Lung (tissue), 12 donors: ENCODE results near the gene POC1B. TPM values are rescaled to one million over a fixed set of nuclear protein-coding genes. Genes with fewer than 3 reads are reported as not detected.

Source experiments
- ATAC-seq: fragments of 200-7000 bp; cut with Tn5 transposase; one replicate; pipeline ENCODE4 v1.9.1; 2020; ENCODE audit warnings: moderate number of reproducible peaks; ENCODE audit not compliant: insufficient read depth, low FRiP score
- DNase-seq, 3 donors: peaks; one replicate each; pipeline ENCODE4 v3.0.0-alpha.2; 2013 to 2017
- H3K27ac ChIP-seq, 2 donors: one replicate each; pipeline ENCODE4 v1.5.1; 2013; ENCODE audit warnings: mild to moderate bottlenecking in 2 of 2, moderate library complexity in 2 of 2, control low read depth in 1 of 2, inconsistent platforms in 1 of 2, low read depth in 1 of 2, low read length in 1 of 2
- H3K27me3 ChIP-seq, 3 donors: one replicate each; pipeline ENCODE4 v1.5.1; 2013; ENCODE audit warnings: low read length in 2 of 3; ENCODE audit not compliant: control insufficient read depth in 3 of 3, insufficient read depth in 3 of 3
- H3K36me3 ChIP-seq, 4 donors: one replicate each; pipeline ENCODE4 v1.5.1; 2013; ENCODE audit warnings: low read length in 4 of 4, mild to moderate bottlenecking in 1 of 4, moderate library complexity in 1 of 4; ENCODE audit not compliant: control insufficient read depth in 4 of 4, insufficient read depth in 4 of 4
- H3K4me1 ChIP-seq, 5 donors: one replicate each; pipeline ENCODE4 v1.5.1; 2013; ENCODE audit warnings: low read length in 5 of 5, mild to moderate bottlenecking in 2 of 5, moderate library complexity in 1 of 5; ENCODE audit not compliant: control insufficient read depth in 5 of 5, insufficient read depth in 5 of 5
- H3K4me3 ChIP-seq: one replicate; pipeline ENCODE4 v1.5.1; 2013; ENCODE audit warnings: mild to moderate bottlenecking, control low read depth, moderate library complexity
- H3K9ac ChIP-seq, 2 donors: one replicate each; pipeline ENCODE4 v1.5.1; 2013; ENCODE audit warnings: low read length in 2 of 2, control low read depth in 1 of 2; ENCODE audit not compliant: insufficient read depth in 1 of 2
- H3K9me3 ChIP-seq, 4 donors: one replicate each; pipeline ENCODE4 v1.5.1; 2013; ENCODE audit warnings: low read length in 3 of 4, mild to moderate bottlenecking in 1 of 4, moderate library complexity in 1 of 4; ENCODE audit not compliant: control insufficient read depth in 4 of 4, insufficient read depth in 3 of 4
- WGBS, 2 donors: extraction: QIAGEN DNeasy Blood & Tissue Kit; methylation state at CpG; one replicate each; pipeline ENCODE4 v1.1.7; 2013; 5-methylcytosine and 5-hydroxymethylcytosine counted together
- polyA plus RNA-seq, 2 donors: library from polyadenylated mRNA; stranded (reverse); fragments of 200-250 nt; gene quantifications; one replicate each; pipeline ENCODE4 v1.2.1, GENCODE V29; 2013
- total RNA-seq, 2 donors: library from RNA; depleted of rRNA in 1 of 2; stranded (reverse); fragments of >200 nt in 1 of 2; gene quantifications; one replicate each; pipeline ENCODE4 v1.2.1, GENCODE V29; 2014 to 2021
- TF ChIP-seq, protein P1 (sequence below): IDR thresholded peaks from 2 replicates; pipeline ENCODE4 v1.5.1; 2012; ENCODE audit warnings: mild to moderate bottlenecking; ENCODE audit errors: control extremely low read depth, extremely low read depth
- donor health status: control.
- donor health status: control.
- donor health status: Bipolar disorder and iron deficiency.
- donor health status: healthy.
- donor health status: DM: yes; HTN: yes; CAD: no.

The POC1B gene
- total and polyA plus RNA-seq, 4 donors = 6.9 to 32.6 (median 10.9) TPM

GRCh38 chr12:89448951-89449371 lies 76.9 kb downstream of the POC1B start:
- Histone ChIP-seq H3K4me3 (no peak overlapping the region), H3K9ac (no peak overlapping the region), H3K36me3 (no peaks in the 10 kb centered on the region), H3K9me3 (no peaks in the 10 kb centered on the region), H3K27ac (no peak overlapping the region), H3K4me1 (peaks cover 3 to 37% (median 10%) of the 10 kb centered on the region in 5 donors), H3K27me3 (no peaks in the 10 kb centered on the region)
- no peak for DNase-seq
- 74 to 90% methylated on average over 2 of the region's 2 CpGs for WGBS, 2 donors
- no peak for ATAC-seq
- TF ChIP-seq, protein P1, sequence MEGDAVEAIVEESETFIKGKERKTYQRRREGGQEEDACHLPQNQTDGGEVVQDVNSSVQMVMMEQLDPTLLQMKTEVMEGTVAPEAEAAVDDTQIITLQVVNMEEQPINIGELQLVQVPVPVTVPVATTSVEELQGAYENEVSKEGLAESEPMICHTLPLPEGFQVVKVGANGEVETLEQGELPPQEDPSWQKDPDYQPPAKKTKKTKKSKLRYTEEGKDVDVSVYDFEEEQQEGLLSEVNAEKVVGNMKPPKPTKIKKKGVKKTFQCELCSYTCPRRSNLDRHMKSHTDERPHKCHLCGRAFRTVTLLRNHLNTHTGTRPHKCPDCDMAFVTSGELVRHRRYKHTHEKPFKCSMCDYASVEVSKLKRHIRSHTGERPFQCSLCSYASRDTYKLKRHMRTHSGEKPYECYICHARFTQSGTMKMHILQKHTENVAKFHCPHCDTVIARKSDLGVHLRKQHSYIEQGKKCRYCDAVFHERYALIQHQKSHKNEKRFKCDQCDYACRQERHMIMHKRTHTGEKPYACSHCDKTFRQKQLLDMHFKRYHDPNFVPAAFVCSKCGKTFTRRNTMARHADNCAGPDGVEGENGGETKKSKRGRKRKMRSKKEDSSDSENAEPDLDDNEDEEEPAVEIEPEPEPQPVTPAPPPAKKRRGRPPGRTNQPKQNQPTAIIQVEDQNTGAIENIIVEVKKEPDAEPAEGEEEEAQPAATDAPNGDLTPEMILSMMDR = no peak

DNA sequence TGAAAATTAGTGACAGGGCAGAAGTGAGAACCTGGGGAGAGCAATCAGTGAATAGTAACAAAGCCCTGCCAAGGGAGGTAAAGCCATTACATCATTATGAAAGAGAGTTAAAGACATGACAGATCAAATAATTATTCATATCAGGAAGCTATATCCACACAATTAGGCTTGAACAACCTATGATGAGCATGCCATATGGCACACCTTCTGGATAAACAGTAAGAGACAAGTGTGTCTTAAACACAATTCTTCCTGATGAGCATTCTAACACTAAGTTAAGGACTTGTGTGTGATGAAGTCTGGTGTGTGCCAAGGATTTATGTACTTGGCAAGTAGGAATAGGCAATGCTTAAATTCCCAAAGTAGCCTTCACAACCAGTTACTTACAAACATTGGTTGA lies 77.3 kb downstream of the POC1B start:
- ATAC-seq (no peak), DNase-seq (no peak)
- H3K27ac ChIP-seq = no peak overlapping the region
- H3K36me3 ChIP-seq = no peaks in the 10 kb centered on the region
- TF ChIP-seq, protein P1 = no peak
- no peak overlapping the region for H3K4me3 ChIP-seq
- no peaks in the 10 kb centered on the region for H3K27me3 ChIP-seq
- peaks cover 3 to 33% (median 8%) of the 10 kb centered on the region in 5 donors for H3K4me1 ChIP-seq
- no peak overlapping the region for H3K9ac ChIP-seq
- H3K9me3 ChIP-seq = no peaks in the 10 kb centered on the region

- TF ChIP-seq, protein P1 = no peak
- Histone ChIP-seq H3K27me3 (no peaks in the 10 kb centered on the region), H3K27ac (no peak overlapping the region), H3K9me3 (no peaks in the 10 kb centered on the region), H3K4me3 (no peak overlapping the region), H3K9ac (no peak overlapping the region), H3K36me3 (peaks cover 0 to 3% (median 0%) of the 10 kb centered on the region in 4 donors), H3K4me1 (no peaks in the 10 kb centered on the region)
- ATAC-seq = no peak
- DNase-seq = no peak
- WGBS, 2 donors = 74 to 81% methylated on average over 4 of the region's 4 CpGs
Measured at GRCh38 chr12:89439941-89440340, 85.9 kb downstream of the POC1B start.

- WGBS, 2 donors = 39 to 75% methylated on average over 4 of the region's 4 CpGs
- TF ChIP-seq, protein P1 = no peak
Measured at GRCh38 chr12:89437231-89437630, 88.6 kb downstream of the POC1B start.

More at GRCh38 chr12:89437231-89437630, 88.6 kb downstream of the POC1B start:
- ATAC-seq (no peak), DNase-seq (no peak)
- H3K9me3 ChIP-seq = no peaks in the 10 kb centered on the region
- no peak overlapping the region for H3K4me3 ChIP-seq
- H3K27me3 ChIP-seq = no peaks in the 10 kb centered on the region
- H3K4me1 ChIP-seq = peaks cover 0 to 2% (median 0%) of the 10 kb centered on the region in 5 donors
- peaks cover 0 to 3% (median 0%) of the 10 kb centered on the region in 4 donors for H3K36me3 ChIP-seq
- no peak overlapping the region for H3K9ac ChIP-seq
- H3K27ac ChIP-seq = no peak overlapping the region
